Lower leg skin (tissue), 3 donors: Measurements from ENCODE around the gene FGFR2.
"Not testable (repeated sequence)": the region's sequence is repeated elsewhere in the genome, so short reads cannot be mapped to it uniquely, and the experiment has no call there.

Experiments
- CTCF ChIP-seq, 3 donors: fragments of 450-650 bp; IDR thresholded peaks; one replicate each; pipeline ENCODE4 v1.5.1; 2016; ENCODE audit warnings: antibody characterized with exemption in 3 of 3, mild to moderate bottlenecking in 3 of 3, moderate library complexity in 2 of 3
- POLR2A ChIP-seq, 2 donors: fragments of 450-650 bp; IDR thresholded peaks; one replicate each; pipeline ENCODE4 v1.6.1; 2016 to 2017; ENCODE audit warnings: antibody characterized with exemption in 2 of 2, mild to moderate bottlenecking in 1 of 2, moderate library complexity in 1 of 2

GRCh38 chr10:121554916-121555315, 43.3 kb downstream of the FGFR2 start:
- not testable (repeated sequence) for TF ChIP-seq CTCF, POLR2A (IDR thresholded peaks at IDR 0.05)
